Activated effector memory CD4-positive, alpha-beta T cell treated with Interleukin-2 at 50 U/mL for 16 hours (primary cell): ENCODE results near the gene TBL1X.

ENCODE experiments used
- DNase-seq: peaks from one replicate; pipeline ENCODE4 v3.0.0-alpha.2; 2020

TBL1X gene

DNA sequence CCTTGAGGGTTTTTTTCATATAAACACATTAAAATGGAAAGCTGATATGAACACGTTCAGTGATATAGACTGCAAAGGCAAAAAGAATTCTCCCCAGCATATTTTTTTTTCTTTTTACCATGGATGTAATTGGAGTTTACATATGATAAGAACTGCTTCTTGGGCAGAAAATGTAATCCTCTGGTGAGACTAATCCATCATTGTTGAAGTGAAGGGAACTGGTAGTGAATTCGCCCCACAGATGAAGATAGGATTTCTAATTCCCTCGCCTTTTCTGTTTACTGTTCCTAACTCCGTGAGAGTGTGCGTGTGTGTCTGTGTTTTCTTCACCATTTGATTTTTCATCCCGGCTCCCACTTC is 211.9 kb downstream of the TBL1X start:
- no peak for DNase-seq

DNA sequence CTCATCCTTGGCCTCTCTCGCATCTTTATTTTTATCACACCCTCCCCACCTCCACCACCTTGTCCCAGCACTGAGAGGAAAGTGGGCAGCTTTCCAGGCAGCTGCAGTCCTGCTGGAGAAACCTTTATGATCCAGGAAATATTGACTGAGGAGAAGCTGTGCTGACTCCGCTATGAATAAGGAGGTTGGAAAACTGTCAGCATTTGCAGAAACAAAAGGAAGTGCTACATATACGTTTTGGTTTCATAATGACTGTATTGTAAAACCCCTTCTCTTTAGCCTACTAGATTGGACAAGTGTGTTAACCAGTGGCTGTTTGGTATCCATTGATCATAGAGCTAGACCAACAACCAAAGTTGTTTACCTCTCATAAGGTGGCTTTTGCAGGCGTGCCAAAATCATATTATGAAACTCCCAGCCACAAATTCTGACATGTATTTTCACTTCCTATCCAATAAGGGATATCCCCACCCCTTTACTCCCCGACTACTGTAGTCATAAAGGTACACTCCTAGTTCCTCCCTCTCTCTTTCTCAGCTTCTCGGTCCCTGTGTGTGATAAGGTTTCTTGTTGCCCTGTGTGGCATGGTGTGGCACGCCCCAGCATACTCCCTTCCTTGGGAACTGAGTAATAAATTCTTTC is 212.4 kb downstream of the TBL1X start:
- DNase-seq, result no peak

DNA sequence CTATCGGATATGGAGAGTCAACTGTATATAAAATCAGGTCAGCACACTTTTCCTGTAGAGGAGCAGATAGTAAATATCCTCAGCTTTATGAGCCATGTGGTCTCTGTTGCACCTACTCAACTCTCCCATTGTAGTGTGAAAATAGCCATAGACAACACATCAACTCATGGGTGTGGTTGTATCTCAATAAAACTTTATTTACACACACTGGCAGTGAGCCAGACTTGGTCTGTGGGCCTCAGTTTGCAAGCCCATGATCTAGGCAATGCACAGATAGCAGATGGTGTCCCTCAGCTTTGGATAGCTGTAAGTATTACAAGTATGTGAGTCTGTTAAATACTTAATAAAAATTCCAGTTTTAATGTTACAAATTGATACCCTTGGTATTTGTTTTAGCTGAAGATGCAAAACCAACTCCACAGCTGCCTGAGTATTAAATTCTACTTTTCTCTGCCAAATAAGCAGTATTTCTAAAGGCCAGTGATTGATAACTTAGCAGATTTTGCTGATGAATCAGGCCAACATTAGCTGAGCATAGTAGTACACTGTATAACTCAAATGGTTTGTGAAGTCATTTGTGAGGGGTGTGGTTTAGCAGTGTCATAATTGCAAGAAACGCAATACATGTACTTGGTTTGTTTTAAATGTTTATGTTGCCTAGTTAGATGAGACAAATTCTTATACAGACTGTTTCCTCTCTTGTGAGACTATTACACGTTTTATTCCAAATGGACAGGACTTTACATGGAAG is 213.5 kb downstream of the TBL1X start:
- DNase-seq, result no peak

DNA sequence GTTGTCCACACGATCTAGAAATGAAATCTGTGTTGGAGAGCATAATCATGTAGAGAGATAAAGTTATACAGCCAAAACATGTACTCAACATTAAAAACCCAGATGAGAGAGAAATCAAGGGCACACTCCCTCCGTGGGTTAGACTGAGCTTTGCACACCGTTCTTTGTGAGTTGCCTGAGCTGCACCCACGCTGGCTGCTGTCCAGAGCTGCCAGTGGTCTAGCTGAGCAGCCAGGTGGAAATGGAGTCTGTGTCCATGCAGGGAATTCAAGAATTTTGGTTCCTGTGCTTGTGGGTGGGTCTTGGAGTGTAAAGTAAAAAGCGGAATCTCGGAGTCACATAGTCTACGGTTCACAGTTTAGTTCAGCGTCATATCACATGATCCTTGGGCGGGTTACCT is 216.2 kb downstream of the TBL1X start:
- no peak for DNase-seq

DNA sequence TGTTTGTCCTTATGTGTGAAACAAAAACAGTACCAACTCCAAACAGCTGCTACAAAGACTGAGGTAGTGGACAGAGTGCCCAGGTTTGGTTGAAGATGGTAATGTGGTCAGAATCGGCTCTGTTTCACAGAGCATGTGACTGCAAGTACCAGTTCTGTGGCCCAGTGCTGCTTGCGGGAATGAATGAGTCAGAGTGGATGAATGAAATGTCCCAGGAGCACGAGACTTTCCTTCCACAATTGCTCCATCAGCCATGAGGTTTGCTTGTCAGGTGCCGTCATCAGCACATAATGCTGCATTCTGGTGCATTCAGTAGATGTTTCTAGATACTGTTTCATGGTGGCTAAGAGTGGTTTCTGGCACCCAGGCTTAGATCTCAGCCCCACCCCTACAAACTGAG is 216.6 kb downstream of the TBL1X start:
- DNase-seq, result no peak

DNA sequence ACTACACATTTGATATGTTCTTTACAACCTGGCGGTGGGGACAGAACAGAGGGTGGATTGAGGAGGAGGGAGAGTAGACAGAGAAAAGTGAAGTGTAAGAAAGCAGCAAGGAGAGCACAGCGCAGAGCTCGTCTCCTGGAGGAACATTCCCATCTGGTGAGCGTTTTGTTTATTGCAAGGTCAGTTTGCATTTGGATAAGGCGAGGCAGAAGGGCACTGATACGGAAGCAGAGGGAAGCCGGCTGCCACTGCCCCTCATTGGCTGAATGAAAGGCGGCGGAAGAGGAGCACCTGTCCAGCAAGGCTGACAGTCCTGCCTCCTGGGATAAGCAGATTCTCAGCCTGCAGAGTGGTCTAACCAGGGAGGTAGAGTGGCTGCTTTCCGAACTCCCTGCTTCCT is 217.6 kb downstream of the TBL1X start:
- DNase-seq, result no peak

DNA sequence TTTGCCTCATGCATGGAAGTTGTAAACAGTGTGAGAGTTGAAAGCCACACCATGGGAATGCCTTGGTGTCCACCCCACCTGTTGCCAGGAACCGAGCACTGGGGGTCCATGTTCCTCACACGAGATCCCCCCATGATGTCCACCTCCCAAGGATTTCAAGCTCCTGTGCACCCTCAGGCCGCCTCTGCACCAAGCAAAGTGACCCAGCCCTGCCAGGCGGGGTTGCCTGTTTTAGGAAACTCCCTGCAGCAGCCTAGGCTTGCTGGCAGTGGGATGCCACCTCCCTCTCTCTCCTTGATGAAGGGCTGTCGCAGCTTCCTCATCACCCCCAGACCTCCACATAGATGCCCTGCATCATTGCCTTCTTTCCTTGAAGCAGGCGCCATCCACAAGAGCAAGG is 218.0 kb downstream of the TBL1X start:
- no peak for DNase-seq

DNA sequence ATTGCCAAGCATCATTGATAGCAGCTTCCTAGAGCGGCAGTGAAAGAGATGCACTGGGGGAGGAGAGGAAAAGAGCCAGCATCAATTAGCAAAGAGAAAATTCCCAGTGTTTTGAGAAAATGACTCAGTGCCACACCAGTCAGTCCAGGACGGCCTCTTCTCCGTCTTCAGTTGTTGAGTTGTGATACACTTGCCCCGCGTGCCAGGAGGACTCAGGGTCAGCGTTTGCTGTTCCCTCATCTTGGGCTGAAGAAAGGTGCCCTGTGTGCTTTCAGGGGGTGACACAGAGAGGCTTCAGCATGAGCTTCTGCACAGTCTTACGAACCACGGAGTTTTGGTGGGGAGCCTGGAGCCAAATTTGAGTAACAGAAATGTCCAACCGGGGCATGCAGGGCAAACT is 218.5 kb downstream of the TBL1X start:
- no peak for DNase-seq

DNA sequence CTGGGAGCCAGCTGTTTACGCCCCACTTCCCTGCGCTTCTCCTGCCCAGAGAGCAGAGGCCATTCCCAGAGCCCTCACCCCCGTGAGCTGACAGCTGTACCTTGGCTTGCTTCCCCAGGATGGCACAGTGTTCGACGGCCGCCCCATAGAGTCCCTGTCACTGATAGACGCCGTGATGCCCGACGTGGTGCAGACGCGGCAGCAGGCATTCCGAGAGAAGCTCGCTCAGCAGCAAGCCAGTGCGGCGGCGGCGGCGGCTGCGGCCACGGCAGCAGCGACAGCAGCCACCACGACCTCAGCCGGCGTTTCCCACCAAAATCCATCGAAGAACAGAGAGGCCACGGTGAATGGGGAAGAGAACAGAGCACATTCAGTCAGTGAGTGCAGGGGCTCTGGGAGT is 223.0 kb downstream of the TBL1X start:
- DNase-seq, result no peak

DNA sequence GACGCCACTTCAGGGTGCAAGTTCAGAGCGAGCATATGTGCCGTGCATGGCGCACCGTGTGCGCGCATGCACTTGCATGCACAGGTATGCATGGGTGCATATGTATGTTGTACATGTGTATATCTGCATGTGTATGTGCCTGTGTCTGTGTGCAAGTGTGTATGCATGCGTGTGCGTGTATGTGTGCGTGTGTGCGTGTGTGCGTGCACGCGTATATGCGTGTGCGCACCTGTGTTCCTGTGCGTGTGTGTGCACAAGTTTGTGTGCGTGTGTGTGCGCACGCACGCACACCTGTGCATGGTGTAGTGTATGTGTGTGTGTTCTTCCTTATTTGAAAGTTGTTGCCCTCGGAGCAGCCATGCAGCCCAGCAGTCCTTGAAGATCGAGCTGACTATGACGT is 224.0 kb downstream of the TBL1X start:
- DNase-seq, result no peak

DNA sequence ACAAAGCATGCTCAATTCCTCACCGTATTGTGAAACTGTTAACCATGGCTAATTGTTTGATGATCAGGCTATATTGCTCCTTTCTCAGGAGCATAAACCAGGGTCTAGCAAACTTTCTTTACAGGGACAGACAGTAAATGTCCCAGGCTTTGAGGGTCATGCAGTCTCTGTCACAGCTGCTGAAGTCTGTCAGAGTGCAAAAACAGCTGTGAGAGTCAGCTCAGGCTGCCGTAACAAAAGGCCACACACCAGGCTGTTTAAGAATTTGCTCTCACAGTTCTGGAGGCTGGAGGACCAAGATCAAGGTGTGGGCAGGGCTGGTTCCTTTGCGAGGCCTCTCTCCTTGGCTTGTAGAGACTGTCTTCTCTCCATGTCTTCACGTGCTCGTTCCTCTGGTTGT is 225.2 kb downstream of the TBL1X start:
- no peak for DNase-seq

DNA sequence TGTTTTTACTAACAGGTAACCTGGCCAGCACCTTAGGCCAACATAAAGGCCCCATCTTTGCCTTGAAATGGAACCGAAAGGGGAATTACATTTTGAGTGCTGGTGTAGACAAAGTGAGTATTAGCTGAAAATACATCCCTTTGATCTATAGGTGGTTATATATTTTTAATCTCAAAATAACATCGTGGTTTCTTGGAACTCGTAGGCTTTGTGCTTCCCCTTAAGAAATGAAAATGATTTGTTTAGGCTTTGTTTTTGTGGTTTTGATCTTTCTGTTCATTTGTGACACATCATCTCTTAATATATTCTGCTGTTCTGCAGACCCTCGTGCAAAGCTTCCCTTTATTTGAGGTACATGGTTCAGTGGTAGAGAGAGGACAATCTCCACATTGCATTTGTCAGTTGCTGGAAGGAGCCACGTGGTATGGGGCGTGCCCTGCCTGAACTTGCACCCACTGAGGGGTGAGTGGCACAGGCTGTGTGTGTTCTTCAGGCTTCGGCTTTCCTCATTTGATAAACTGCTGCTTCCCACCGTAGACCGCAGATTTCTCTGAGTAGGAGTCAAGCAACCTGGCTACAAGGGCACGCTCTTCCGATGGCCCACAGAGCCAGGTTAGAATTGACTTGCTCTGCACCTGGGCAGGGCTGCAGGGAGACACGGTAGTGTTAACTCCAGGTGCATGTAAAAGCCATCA is 228.6 kb downstream of the TBL1X start:
- DNase-seq, result no peak

DNA sequence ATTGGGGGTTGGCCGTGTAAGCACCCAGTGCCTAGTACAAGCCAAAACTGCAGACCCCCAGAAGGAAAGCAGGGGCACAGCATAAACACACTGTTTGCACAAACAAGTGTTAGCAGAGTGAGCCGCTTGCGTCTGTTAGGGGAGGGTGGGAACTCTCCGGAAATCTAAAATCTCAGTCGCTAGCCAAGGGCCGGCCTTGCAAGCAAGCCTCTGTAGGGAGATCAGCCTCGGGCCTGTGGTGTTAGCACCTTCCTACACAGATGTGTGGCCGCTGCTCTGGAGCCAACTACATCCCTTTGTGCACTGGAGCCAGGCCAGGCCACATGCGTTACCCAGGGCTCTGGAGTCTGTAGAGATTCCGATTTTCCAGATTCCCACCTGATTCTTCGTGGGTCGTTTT is 233.7 kb downstream of the TBL1X start:
- no peak for DNase-seq

DNA sequence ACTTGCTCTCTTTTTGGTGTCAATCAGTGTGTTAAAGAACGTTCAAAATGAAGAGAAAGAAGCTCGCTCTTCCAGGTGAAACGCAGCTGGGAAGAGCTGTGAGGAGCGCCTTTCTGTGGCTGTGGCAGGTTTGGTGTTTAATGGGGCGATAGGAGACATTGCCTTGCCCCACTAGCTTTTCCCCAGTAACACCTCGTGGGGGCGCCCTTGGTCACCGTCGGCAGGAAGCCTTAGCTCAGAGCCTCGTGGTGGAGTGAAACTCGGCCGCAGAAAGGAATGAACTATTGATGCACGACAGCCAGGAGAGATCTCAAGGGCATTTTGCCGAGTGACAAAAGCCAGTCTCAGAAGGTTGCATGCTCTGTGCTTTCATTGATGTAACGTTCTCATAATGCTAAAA is 235.7 kb downstream of the TBL1X start:
- DNase-seq, result no peak

DNA sequence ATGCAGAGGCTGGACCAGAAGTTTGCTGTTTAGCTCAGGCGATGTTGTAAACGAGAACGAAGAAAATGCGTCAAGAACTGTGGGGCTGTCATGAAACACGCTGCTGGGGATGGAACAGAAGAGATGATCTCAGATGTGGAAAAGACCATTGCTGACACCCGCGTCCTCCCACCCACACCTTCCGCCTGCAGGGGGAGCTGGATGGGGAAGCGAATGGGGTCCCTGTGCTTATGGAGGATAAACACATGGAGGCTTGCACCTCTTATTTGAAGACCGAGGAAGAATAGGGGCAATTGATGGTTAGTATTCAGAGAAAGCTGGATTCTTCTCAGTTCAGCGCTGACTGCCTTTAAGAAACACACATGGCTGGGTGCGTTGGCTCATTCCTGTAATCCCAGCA is 236.9 kb downstream of the TBL1X start:
- DNase-seq, result no peak

DNA sequence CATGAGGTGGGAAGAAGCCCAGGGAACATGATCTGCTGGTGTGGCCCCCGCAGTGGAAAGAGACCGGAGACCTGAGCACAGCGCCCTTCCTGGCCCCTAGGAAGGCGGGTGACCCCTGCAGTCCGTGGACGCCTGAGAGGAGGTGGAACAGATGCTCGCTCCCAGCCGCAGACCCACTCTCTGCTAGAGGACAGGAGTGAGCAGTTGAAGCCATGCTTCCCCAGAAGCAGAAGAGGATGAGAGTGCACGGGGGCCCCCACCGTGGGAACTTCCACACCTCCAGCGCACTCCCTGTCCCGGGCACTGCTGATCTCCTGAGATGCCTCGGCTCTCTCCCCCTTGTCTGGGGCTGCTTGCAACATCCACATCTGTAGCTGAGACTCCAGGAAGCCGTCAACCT is 238.5 kb downstream of the TBL1X start:
- DNase-seq, result no peak

DNA sequence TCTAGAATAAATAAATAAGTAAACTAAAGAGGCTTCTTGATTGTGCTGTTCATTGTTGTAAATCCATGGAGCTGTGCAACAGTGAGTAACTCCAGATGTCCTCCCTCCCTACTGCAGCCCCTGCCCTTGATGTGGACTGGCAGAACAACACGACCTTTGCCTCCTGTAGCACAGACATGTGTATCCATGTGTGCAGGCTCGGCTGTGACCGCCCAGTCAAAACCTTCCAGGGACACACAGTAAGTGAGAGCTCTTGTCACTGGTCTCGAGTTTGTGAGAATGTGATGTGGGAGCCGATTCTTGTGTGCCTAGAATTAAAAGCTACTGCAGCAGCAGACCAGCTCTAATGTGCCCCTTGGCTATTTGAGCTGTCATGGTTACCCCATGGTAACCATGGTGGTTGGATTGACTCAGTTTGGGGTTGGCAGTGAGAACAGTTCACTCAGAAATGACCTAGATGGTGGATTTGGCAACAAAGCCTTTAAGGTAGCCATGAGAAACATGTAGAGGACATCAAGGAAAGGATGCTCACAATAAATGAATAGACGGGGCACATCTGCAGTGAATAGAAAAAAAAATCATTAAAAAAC is 240.1 kb downstream of the TBL1X start:
- DNase-seq, result no peak

DNA sequence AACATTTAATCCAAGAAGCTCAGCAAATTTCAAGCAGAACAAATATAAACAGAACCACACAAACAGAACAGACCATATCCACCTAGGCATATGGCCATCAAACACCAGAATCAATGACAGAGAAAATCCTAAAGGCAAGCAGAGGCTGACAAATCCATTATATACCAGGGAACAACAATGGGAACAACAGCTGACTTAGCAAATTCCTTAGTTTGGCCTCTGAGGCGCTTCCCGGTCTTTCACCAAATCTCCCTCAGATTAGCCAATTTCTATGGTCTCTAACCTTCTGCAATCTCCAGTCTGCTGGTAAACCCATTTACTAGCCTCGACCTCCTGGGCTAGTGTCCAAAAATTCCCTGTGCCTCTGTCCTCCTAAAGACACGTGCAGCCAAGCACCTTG is 241.6 kb downstream of the TBL1X start:
- DNase-seq, result no peak

DNA sequence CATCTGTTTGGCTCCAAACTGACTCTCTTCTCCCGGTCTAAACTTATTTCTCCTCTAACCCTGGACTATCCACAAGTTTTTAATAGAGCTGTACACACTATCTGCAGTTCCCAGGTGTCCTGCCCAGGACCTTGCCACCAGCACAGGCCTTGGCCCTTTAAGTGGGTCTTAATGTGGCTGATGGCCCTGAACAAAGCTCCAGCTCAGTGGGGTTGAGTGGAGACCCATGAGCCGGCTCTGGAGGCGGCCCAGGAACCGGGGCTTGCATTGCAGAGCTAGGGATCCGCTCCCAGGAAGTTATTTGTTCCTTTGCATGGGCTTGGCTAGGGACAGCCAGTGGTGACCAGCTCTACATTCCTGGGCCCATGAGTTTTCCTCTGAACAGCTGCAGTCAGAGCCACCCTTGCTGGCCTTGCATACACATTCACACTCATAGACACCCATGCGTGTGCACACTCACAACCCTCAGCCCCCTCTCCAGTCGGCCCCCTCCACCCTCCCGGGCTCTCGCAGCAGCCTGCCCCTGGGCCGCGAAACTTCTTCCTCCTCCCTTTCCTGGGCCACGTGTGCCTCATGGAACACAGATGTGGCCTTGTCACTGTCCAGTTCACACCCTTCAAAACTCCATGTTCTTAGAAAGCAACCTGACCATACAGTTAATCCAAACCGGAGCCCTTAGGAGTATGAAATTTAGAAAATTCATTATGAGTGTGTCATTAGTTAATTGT is 242.6 kb downstream of the TBL1X start:
- no peak for DNase-seq

DNA sequence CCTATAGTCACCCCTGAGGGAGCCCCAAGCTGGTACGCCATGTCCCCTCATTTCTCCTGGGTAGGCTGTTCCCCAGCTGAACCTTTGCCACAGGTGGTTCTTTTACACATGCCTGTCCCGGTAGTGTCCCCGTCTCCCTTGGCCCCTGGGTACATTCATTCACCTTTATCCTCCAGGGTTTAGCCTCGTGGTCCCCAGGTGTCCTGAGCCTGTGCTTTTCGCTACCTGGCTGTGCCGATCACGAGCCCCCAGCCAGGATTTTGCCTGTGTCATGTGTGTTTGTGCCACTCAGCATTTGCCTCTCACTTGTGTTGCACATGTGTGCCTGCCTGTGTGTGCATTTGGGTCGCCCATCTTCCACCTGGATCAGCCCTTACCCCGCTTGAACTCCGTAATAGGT is 243.2 kb downstream of the TBL1X start:
- no peak for DNase-seq

DNA sequence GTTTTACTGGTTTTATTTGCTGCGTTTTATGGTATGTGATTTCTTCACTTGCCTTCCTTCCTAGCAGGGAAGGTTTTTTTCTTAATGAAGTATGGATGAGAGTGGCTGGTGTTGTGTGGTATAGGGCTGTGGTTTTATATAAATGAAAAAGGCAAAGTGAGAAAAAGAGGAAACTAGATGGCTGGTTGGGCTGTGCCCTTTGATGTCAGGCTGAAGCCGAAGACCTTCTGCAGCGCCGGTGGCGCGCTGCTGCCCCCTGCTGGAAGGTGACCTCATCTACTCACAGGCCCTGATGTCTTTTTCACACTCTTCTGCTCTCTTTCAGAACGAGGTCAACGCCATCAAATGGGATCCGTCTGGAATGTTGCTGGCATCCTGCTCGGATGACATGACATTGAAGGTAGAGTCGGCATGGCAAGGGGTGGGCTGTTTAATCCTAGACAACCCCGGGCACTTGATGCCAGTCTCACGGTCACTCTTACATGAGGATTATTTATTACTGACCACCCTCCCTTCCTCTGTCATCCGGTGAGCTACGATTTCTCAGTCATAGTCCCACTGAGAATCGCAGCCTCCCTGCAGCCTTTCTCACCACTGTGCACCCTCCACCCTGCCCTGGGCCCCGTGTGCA is 244.2 kb downstream of the TBL1X start:
- DNase-seq, result peak; percentile 61

DNA sequence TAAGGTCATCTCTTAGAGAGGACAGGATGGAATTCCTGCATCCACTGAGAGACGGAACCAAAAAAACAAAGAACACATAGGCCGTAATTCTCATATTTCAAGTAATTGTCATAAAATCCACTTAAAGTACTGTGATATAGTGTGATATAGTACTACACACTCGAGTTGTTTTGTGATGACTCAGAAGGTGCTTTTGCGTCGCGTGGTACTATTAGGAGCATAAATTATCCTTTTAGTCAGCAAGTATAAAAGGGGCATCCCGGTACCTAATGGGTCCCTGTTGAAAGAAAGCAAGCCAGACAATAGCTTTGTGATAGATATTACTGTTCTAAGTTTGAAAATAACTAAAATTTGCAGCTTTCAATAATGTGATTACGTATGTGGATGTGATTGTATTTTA is 245.5 kb downstream of the TBL1X start:
- DNase-seq, result no peak

DNA sequence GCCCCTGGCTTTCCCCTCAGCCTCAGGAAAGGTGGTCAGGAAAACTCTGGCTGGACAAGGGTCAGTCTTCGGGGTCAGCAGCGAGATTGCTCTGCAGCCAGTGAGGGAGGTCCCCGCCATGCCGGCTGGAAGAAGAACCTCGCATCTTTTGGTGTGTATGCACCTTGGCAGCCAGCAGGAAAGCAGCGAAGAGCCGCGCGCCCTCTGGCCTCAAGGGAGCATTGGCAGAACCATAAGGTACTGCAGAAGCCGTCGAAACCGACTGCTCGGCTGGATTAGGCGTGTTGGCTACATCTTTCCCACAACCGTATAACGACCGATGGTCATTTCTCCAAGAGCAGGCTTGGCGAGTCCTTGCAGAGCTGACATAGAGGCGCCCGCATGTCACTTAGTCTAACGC is 252.5 kb downstream of the TBL1X start:
- no peak for DNase-seq
